Central memory CD8-positive, alpha-beta T cell (primary cell): Measurements from ENCODE around the gene S100A12.
"Not testable (repeated sequence)": the region's sequence is repeated elsewhere in the genome, so short reads cannot be mapped to it uniquely, and the experiment has no call there.

Source experiments
- ATAC-seq: fragments of 150-1000 bp; cut with Tn5 transposase; replicated peaks from 2 replicates; pipeline ENCODE4 v1.10.0; 2022; ENCODE audit warnings: mild to moderate bottlenecking, moderate FRiP score, moderate number of reproducible peaks; ENCODE audit not compliant: poor library complexity, severe bottlenecking; ENCODE audit errors: extremely low read depth
- DNase-seq, 2 donors: peaks; one replicate each; pipeline ENCODE4 v3.0.0; 2021; ENCODE audit warnings: low spot score in 2 of 2
- H3K27ac Mint-ChIP-seq: one replicate; pipeline ENCODE4 v1.8.0; 2022; ENCODE audit warnings: low read depth, mild to moderate bottlenecking, moderate library complexity, mixed read lengths
- H3K27me3 Mint-ChIP-seq: one replicate; pipeline ENCODE4 v1.8.0; 2022; ENCODE audit warnings: mixed read lengths
- H3K36me3 Mint-ChIP-seq: one replicate; pipeline ENCODE4 v1.8.0; 2022; ENCODE audit warnings: mild to moderate bottlenecking, moderate library complexity, mixed read lengths; ENCODE audit not compliant: insufficient read depth
- H3K4me1 Mint-ChIP-seq: one replicate; pipeline ENCODE4 v1.8.0; 2022; ENCODE audit warnings: mixed read lengths
- H3K4me3 Mint-ChIP-seq: one replicate; pipeline ENCODE4 v1.8.0; 2022; ENCODE audit warnings: mild to moderate bottlenecking, moderate library complexity, mixed read lengths
- H3K9me3 Mint-ChIP-seq: one replicate; pipeline ENCODE4 v1.8.0; 2022; ENCODE audit warnings: mixed read lengths

Gene S100A12

DNA sequence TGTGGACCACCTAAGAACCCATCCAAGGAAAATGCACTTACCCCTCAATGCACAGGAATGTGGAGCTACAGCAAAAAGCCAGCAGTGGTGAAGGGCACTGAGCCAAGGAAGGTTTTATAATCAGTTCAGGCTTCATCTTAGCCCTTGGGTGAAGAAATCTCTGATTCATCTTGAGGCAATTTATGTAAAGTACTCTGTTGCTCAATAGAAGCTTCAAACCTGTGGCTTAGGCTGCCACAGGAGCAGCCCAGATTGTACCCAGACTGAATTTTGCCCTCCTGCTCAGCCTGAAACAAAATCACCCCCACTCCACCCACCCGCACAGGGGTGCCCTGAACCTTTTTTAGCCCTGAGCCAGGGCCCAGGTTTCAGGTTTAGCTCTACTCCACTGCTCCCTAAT lies at the start of gene S100A12:
S100A12 (minus strand) TSS at position 111 of the 400 bp plus-strand sequence. CDS start 1,029 bp downstream, outside the sequence.
- DNase-seq (no peak), ATAC-seq (no peak)
- H3K4me3 Mint-ChIP-seq = no peak within 1 kb of the TSS

DNA sequence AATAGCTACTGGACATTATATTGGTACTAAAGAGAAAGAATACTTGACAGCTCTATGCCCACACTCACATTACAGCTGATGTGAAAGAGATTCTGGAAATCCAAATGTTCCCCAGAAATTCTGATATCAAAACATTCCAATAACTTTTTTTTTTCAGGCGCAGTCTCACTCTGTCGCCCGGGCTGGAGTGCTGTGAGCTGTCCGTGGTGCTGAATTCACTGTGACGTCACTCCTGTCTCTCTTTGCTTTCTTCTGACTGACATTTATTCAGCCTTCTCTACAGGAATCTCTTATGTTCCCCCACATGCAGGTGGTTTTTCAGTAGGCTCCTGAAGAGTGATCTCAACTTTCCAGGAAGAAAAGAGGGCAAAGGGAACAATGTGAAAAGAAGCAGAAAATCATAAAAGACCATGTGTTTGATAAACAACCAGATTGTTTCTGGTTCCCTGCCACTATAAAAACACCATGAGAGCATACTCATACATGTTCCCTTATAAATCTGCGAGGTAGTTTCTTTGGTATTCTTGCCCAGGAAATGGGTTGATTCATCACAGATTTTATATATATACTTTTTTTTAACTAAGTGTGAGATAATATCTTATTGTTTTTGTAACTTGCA lies 47.1 kb upstream of the S100A12 start:
- H3K9me3 Mint-ChIP-seq = no peaks in the 10 kb centered on the region
- H3K4me3 Mint-ChIP-seq = no peak overlapping the region
- no peaks in the 10 kb centered on the region for H3K4me1 Mint-ChIP-seq
- H3K27me3 Mint-ChIP-seq = peaks cover 82% of the 10 kb centered on the region
- H3K36me3 Mint-ChIP-seq = peaks cover 4% of the 10 kb centered on the region
- DNase-seq (peak; percentile 40 to 42), ATAC-seq (no peak)
- no peak overlapping the region for H3K27ac Mint-ChIP-seq

More for the DNA sequence above, at the start of gene S100A12:
- peaks cover 73% of the 10 kb centered on the region for H3K27me3 Mint-ChIP-seq
- H3K4me1 Mint-ChIP-seq = no peaks in the 10 kb centered on the region
- H3K27ac Mint-ChIP-seq = no peak within 1 kb of the TSS
- no peaks in the 10 kb centered on the region for H3K9me3 Mint-ChIP-seq
- H3K36me3 Mint-ChIP-seq = no peaks in the 10 kb centered on the region

DNA sequence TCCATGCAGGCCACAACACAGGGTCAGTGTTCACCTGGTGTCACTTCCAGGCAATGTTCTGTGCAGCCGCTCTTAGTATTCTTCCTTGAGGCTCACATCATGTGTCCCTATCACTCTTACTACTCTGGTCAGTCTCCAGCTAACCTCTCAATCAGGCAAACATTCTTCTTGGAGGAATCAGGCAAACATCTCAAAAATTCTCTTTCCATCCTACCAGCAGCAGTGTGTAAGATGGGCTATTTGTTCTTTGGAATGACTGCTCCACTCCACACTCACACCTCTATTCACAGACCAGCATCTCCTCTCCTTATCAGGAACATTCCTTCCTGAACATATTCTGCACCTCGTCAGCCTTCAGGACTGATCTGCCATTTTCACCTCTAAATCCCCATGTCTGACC lies 44.9 kb upstream of the S100A12 start:
- no peak overlapping the region for H3K27ac Mint-ChIP-seq
- no peak for DNase-seq
- no peak for ATAC-seq
- peaks cover 4% of the 10 kb centered on the region for H3K36me3 Mint-ChIP-seq
- no peaks in the 10 kb centered on the region for H3K4me1 Mint-ChIP-seq
- peaks cover 62% of the 10 kb centered on the region for H3K27me3 Mint-ChIP-seq
- H3K9me3 Mint-ChIP-seq = no peaks in the 10 kb centered on the region
- H3K4me3 Mint-ChIP-seq = no peak overlapping the region

DNA sequence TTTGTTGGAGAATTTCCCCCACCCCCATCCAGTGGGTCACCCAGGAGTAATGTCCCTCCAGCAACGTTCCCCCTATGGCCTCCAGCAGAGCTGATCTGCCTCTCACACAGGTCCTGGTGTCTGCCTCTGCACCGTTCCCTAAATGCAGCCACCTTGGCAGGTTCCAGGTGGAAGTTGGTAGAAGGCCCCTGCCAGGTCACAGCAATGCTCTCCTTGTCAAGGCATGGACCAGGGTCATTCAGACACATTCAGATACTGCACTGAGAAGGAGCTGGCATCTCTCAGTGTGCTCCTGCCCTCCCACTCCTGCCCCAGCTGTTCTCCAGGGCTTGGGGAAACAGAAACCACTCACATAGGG lies 44.0 kb upstream of the S100A12 start:
- H3K4me3 Mint-ChIP-seq, DNase-seq, H3K36me3 Mint-ChIP-seq, ATAC-seq, H3K9me3 Mint-ChIP-seq, H3K27ac Mint-ChIP-seq, H3K4me1 Mint-ChIP-seq: not testable (repeated sequence)
- peaks cover 53% of the 10 kb centered on the region for H3K27me3 Mint-ChIP-seq

DNA sequence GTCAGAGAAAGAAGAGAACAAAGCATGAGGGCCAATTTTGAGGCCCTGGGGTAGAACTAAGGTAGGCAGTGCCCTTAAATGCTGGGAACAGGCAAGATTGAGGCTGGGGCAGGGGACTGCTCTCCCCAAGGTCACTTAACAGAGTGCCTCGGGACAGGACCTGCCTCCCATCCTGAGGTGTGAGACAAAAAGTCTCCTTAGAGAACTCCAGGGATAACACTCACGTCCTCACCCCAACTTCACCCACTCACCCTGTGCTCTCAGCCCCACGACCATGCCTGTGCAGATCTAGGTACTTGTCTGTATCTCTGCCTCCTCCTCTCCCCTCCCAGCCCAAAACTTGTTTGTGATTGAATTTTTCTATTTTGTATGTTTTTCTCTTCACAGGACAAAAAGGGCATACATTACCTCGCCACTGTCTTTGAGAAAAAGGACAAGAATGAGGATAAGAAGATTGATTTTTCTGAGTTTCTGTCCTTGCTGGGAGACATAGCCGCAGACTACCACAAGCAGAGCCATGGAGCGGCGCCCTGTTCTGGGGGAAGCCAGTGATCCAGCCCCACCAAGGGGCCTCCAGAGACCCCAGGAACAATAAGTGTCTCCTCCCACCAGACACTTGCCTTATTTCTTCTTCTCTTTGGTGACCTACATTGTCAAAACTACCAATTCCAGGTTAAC lies 43.5 kb upstream of the S100A12 start:
- H3K9me3 Mint-ChIP-seq, ATAC-seq, H3K36me3 Mint-ChIP-seq, H3K27ac Mint-ChIP-seq, H3K4me1 Mint-ChIP-seq, H3K4me3 Mint-ChIP-seq, DNase-seq: not testable (repeated sequence)
- peaks cover 48% of the 10 kb centered on the region for H3K27me3 Mint-ChIP-seq

DNA sequence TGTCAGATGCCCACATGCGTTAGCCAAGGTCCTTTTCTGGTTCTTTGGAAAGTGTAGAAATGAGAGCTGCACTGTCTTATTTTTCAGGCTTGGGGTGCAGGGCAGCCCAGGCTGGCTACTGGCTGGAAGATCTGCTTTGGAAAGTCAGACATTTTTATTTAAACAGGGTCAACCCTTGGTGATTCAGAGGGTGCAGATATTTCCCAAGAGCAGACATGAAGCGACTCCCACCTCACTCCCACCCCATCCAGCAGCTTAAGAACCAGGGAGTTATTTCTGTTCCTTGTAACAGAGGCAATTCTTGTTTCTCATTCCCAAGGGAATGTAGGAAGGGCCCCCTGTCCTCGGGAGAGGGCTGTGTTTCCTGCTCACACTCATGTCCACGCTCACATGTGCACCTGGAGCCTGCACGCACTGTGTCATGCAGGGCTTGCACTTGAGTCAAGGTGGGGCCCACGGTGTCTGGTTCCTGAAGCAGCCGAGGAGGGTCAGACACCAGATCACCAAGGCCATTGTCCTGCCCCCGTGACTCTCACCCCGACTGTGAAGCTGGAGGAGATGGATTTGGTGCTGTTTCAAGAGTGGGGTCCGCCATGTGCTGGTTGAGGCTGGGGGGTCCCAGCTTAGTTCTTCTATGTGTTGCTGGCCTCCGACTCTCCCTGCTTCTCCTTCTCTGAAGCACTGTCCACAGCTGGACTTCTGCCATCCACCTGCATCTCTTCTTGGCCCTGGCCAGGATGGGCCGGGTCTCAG lies 41.9 kb upstream of the S100A12 start:
- Mint-ChIP-seq H3K9me3 (no peaks in the 10 kb centered on the region), H3K27ac (no peak overlapping the region), H3K36me3 (peaks cover 2% of the 10 kb centered on the region), H3K4me3 (no peak overlapping the region), H3K27me3 (peaks cover 42% of the 10 kb centered on the region), H3K4me1 (no peaks in the 10 kb centered on the region)
- ATAC-seq = no peak
- no peak for DNase-seq

DNA sequence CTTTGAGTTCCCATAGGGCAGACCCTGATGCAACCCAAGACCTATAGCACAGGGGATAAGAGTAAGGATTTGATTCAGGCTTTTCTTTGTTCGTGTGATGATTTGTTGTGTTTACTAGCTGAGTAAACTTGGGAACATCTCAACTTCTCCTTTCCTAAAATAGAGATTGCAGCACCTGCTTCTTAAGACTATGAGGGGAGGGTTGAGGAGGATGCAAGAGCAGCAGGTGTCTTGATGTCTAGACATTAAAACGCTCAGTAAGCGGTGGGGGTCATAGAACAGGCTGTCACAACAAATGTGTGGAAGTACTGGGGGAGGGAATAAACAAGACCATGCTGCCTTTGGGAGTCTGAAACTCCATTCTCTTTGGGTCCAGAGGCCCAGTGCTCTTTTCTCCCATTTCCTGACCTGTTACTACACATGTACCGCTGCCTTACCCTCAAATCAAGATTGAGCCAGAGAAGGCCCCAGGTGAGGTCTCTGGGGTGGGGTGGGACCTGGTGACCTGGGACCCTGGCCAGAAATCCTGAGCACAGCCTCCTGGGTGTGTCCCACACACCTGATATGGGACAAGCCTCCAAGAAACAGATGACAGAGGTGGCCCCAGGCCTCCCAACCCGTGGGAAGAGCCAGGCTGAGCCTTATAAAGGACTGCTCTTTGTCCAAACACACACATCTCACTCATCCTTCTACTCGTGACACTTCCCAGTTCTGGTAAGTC lies 40.6 kb upstream of the S100A12 start, which contains the start of gene S100A7A:
S100A7A (plus strand) TSS at position 671 of the 721 bp plus-strand sequence. CDS start 1,563 bp downstream, outside the sequence.
- DNase-seq = no peak
- H3K27me3 Mint-ChIP-seq = peaks cover 46% of the 10 kb centered on the region
- no peaks in the 10 kb centered on the region for H3K4me1 Mint-ChIP-seq
- H3K36me3 Mint-ChIP-seq = peaks cover 2% of the 10 kb centered on the region
- no peaks in the 10 kb centered on the region for H3K9me3 Mint-ChIP-seq
- H3K27ac Mint-ChIP-seq = no peak within 1 kb of the TSS
- ATAC-seq = no peak
- no peak within 1 kb of the TSS for H3K4me3 Mint-ChIP-seq

DNA sequence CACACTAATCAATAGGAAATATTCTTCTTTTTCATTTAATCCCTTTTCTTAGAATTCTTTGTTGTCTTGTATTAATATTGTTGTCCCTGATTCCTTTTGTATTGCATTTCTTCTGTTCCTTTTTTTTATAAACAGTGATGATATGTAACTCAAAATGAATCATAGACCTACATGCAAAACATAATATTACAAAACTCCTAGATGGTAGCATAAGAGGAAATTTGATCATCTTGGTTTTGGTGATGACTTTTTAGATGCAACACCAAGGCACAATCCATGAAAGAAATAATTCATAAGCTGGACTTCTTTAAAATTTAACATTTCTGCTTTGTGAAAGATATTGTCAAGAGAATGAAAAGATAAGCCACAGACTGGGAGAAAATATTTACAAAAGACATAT lies 38.5 kb upstream of the S100A12 start:
- not testable (repeated sequence) for H3K4me1 Mint-ChIP-seq, H3K27ac Mint-ChIP-seq, H3K9me3 Mint-ChIP-seq, DNase-seq, H3K4me3 Mint-ChIP-seq, H3K36me3 Mint-ChIP-seq, ATAC-seq
- peaks cover 46% of the 10 kb centered on the region for H3K27me3 Mint-ChIP-seq

DNA sequence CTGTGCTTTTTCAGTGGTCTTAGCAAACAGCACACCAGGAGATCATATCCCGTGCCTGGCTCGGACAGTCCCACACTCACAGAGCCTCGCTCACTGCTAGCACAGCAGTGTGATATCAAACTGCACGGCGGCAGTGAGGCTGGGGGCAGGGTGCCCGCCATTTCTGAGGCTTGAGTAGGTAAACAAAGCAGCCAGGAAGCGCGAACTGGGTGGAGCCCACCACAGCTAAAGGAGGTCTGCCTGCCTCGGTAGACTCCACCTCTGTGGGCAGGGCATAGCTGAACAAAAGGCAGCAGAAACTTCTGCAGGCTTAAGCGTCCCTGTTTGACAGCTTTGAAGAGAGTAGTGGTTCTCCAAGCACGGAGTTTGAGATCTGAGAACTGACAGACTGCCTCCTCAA lies 31.9 kb upstream of the S100A12 start:
- H3K36me3 Mint-ChIP-seq, ATAC-seq, H3K27ac Mint-ChIP-seq, H3K4me3 Mint-ChIP-seq, H3K4me1 Mint-ChIP-seq, H3K9me3 Mint-ChIP-seq: not testable (repeated sequence)
- DNase-seq = peak in 1 of 2 donors; percentile 8
- H3K27me3 Mint-ChIP-seq = peaks cover 67% of the 10 kb centered on the region

DNA sequence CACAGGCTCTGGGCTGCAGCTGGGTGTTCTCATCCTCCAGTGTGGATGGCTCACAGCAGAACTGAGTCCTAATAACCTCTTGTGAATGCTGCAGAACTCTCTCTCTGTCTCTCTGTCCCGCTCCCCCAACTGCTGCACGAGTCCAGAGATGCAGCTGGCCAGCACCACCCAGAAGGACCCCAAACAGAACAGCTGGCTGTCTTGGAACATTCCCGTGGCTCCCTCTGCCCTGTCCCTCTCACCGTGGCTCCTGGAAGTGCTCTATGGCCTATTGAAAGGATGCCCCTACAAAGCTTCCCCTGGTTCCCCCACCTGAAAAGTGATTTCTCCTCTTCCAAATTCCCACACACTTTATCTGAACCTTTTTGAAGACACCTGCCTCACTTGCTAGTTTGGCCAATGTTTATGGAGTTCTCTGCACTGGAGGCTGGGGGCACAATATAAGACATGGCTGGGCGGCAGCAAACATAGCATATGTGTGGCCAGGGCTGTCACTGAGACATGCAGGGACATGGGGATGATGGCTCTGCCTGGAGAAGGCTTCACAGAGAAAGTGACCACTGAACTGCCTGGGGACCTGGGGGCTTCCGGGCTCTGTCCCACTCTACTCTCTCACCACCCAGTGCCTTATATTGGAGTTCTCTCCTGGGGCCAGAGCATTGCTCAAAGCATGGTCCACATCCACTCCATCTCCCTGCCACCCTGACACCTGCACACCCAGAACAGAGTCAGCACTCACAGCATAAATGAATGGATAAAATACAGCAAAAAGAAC lies 30.6 kb upstream of the S100A12 start:
- ATAC-seq, H3K27ac Mint-ChIP-seq: not testable (repeated sequence)

DNA sequence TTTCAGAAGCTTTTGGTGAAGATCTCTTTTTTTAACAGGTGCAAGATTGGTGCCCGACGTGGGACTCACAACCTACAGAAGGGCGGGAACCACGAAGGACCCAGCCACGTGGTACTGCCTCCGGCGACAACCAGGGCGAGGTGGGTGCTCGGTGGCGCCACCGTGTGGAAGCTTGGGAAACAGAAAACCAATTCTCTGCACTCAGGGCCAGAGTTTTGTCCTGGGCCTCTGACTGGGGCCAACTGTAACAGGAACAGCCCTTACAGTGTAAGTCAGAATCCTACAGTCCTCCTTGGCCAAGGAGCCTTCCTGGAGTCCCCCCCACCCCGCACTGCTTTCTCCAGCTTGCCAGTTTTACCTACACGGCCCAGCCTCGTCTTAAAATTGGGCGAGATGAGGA lies 29.3 kb upstream of the S100A12 start:
- ATAC-seq = no peak
- peak; percentile 22 to 31 for DNase-seq
- H3K4me3 Mint-ChIP-seq = no peak overlapping the region
- H3K9me3 Mint-ChIP-seq = no peaks in the 10 kb centered on the region
- peaks cover 52% of the 10 kb centered on the region for H3K27me3 Mint-ChIP-seq
- H3K4me1 Mint-ChIP-seq = peaks cover 5% of the 10 kb centered on the region
- H3K36me3 Mint-ChIP-seq = no peaks in the 10 kb centered on the region
- no peak overlapping the region for H3K27ac Mint-ChIP-seq

More for the DNA sequence above, 30.6 kb upstream of the S100A12 start:
- DNase-seq = peak in 1 of 2 donors; percentile 5
- not testable (repeated sequence) for H3K36me3 Mint-ChIP-seq, H3K9me3 Mint-ChIP-seq, H3K4me3 Mint-ChIP-seq, H3K4me1 Mint-ChIP-seq
- H3K27me3 Mint-ChIP-seq = peaks cover 58% of the 10 kb centered on the region
